C4-2B (cell line): ENCODE results near the gene TMEM170B.

ENCODE experiments used
- H3K27ac ChIP-seq: fragments of 450-650 bp; 2 replicates; pipeline ENCODE4 v1.5.1; 2017
- CTCF ChIP-seq: fragments of 450-650 bp; conservative IDR thresholded peaks from 2 replicates; pipeline ENCODE4 v1.5.1; 2017; ENCODE audit warnings: mild to moderate bottlenecking
- ZFX ChIP-seq: fragments of 450-650 bp; IDR thresholded peaks from 2 replicates; pipeline ENCODE4 v1.6.1; 2017

TMEM170B gene

DNA sequence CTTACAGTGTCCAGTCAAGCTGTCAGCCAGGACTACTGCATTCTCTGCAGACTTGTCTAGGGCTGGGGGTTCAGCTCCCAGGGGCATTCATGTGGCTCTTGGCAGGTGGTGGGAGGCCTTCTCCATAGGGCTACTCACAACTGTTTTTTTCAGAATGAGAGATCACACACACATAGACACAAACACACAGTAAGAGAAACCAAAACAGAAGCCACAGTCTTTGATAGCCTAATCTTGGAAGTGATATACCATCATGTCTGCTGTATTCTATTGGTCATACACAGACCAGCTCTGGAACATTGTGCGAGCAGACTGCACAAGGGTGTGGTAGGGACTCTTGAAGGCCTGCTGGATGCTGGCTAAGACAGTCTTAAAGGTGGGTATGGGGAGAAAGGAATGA, 13.5 kb downstream of the TMEM170B start:
- no peak overlapping the region for H3K27ac ChIP-seq
- TF ChIP-seq CTCF = no peak
- TF ChIP-seq ZFX = no peak

- TF ChIP-seq CTCF (no peak), ZFX (no peak)
Measured at GRCh38 chr6:11552442-11552841, 14.9 kb downstream of the TMEM170B start.

DNA sequence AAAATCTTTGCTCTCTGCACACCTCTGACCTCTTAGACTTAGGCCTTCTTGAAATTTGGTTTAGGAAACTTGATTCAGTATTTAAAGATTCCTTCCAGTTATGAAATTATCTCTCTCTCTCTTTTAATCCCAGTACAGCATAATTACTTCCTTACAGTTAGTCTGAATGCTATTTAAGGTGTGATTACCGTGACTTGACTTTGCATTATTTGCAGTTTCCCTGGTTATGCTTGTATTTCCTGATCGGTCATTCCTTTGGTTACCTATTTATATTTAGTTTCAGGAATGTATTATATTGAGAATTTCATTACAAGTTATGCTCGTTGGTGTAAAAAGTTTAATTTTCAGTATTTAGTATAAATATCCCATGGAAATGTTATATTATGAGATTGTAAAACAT, 16.3 kb downstream of the TMEM170B start:
- TF ChIP-seq CTCF (no peak), ZFX (no peak)
- H3K27ac ChIP-seq = no peak overlapping the region

More at GRCh38 chr6:11552442-11552841, 14.9 kb downstream of the TMEM170B start:
- no peak overlapping the region for H3K27ac ChIP-seq

GRCh38 chr6:11556309-11556708, 18.8 kb downstream of the TMEM170B start:
- no peak overlapping the region for H3K27ac ChIP-seq
- no peak for TF ChIP-seq ZFX
- no peak for TF ChIP-seq CTCF

- TF ChIP-seq ZFX = no peak
- TF ChIP-seq CTCF = no peak
- H3K27ac ChIP-seq = no peak overlapping the region
Measured at GRCh38 chr6:11563793-11564192, 26.2 kb downstream of the TMEM170B start.

DNA sequence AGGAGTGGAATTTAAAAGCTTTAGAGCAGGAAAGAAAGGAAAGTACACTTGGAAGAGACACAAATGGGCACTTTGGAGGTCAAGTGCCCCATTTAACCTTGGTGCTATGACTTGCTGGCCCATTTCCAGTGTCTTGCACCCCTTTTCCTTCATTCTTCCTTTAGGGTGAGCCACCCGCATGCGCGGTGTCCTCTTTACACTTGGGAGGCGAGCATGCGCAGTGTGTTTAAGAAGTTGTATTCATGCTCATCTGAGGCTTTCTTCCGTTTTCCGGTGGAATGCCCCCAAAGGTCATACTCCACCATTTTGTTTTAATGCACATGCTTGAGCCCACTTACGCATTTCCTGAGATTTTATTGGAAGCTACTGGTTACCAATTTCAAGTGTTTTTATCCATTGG, 29.1 kb downstream of the TMEM170B start:
- no peak overlapping the region for H3K27ac ChIP-seq
- no peak for TF ChIP-seq ZFX
- TF ChIP-seq CTCF = no peak

DNA sequence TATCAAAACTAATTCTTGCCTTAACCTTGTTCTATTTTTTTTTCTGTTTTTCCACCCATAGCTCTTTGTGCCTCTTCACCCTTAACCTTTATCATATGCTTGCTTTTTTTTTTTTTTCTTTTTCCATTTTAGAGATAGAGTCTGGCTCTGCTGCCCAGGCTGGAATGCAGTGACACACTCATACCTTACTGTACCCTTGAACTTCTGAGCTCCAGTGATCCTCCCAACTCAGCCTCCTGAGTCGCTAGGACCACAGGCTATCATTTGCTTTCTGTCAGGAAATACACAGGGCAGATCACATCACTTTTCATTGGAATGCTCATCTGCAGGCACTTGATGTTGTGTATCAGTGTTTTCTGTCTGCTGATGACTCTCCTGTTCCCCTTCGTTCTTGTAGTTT, 33.5 kb downstream of the TMEM170B start:
- TF ChIP-seq ZFX (no peak), CTCF (no peak)
- H3K27ac ChIP-seq = no peak overlapping the region
